GF-D8 (cell line): Measurements from ENCODE around the gene RAX.
"Not testable (repeated sequence)": the region's sequence is repeated elsewhere in the genome, so short reads cannot be mapped to it uniquely, and the experiment has no call there.

ENCODE experiments used
- DNase-seq: peaks from one replicate; lab custom pipeline; 2025; lab: John Stamatoyannopoulos, UW

The RAX gene

GRCh38 chr18:59273759-59274532 lies 692 bp upstream of the RAX start:
- no peak for DNase-seq

GRCh38 chr18:59272221-59272888 lies 899 bp downstream of the RAX start:
- DNase-seq, result no peak

DNA sequence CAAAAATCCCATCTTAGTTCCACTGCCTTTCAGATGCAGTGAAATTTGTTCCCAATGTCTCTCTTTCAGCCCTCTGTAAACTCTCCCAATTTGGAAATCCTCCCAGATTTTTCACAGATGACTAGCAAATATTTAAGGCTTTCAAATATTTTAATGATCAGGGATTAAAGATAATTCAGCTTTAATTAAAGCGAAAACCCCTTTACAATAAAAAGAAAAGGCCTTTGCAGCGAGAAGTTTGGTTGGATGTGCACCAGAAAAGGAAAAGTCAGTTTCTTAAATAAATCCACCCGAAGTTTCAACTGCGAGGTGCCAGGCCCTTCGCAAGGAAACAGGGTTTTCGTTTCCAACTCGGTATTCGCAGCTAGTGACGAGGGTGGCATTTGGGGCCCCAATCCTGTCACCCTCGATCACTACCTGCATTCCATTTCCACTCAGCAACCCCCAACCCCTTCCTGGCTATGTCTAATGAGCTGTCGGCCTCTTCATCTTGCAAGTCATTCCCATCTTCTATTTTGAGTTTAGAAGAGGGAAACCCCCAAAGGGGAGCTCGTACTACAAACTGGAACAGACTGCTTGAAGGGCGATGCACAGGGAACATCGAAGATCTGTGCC lies 1.5 kb downstream of the RAX start:
- DNase-seq, result no peak

- no peak for DNase-seq
These were observed 2.5 kb downstream of the RAX start for GRCh38 chr18:59270689-59271257.

DNA sequence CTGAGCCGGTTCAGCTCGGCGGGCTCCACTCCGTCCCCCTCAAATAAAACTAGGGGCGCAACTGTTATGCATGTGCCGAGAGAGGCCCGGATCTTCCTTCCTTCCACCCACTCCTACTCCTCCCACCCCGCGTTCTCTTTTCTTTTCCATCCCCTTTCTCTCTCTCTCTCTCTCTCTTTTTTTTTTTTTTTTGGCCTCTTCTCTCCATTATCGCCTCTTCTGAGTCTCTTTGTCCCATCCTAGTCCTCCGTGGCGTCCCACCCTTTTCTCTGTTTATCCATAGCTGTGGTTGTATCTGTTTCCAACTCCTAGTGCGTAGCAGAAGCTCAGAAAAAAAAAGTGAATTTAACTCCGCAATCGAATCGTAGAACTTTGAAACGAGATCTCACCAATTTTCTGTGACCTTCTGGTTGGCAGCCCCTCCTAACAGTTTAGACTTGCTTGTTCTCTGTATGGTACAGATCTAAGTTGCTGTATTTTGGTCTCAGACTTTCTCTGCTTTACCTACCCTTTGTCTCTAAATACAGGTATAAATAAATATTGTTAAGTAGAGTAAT lies 3.6 kb downstream of the RAX start:
- no peak for DNase-seq

- no peak for DNase-seq
These were observed 4.3 kb downstream of the RAX start for GRCh38 chr18:59268721-59269562.

DNA sequence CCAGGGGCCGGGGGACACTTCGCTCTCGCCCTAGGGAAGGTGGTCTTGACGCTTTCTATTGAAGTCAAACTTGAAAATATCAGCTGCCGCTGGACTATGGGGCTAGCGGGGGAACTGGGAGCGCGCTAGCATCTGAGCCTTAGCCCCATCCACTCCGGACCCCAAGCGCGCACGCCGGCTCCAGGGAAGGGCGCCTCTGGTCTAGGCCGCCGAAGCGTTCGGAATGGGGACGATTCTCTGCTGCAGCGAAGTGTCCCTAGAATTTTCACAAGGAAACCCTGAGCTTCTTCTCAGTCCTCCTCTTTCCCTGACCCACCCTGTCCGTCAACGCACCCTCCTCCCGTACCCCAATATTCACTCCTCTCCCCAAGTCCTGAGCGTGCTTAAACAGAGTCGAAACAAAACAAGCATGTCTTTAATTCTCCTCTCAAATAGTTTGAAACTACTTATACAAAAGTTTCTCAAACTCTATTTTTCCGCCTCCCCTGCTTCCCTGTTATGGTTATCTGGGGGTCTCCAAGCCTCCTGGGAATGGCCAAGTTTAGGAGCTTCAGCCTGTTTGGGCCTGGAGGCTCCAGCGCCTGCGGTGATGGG lies 5.0 kb downstream of the RAX start:
- no peak for DNase-seq

- no peak for DNase-seq
These were observed 5.6 kb downstream of the RAX start for GRCh38 chr18:59267503-59268126.

DNA sequence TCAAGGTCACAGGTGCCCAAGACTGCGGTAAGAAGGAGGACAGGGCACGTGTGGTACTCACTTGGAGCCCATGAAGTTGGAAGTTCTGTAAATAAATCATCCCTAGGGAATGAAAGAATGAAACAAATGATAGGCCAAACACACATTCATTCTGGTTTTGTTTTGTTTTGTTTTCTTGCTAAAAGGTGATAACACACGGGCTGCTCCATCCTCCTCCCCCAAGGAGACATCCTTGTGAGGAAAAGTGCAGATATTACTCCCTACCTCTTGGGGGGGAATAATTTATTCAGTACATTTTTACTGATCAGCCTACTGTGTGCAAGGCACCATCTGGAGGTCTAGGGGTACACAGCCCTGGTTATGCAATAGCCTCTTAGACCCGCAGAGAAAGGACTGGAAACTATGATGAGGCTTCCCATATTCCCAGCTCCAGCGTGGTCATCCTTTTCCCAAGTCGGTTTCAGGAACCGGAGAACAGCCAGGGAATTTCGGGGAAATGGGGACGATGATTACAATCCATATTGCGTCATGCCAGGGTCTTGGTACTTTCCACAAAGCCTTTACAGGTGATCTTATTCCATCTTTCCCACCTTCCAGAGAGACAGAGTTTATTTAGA lies 6.3 kb downstream of the RAX start:
- no peak for DNase-seq

DNA sequence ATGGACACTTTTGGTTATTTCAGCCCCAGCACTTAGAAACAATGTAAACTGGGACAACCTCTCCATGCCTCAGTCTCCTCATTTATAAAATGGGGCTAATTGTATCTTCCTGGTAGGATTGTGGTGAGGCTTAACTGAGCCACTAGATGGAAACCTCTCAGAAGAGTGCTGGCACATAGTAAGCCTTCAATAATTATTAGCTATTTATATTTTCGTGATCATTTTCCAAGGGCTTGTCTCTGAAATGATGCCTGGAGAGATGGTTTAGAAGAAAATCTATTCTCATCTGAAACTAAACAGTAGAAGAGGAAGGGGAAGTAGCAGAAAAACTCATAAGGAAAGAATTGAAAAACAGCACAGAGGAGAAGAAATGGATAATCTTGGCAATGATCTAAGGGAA lies 6.8 kb downstream of the RAX start:
- DNase-seq, result no peak

DNA sequence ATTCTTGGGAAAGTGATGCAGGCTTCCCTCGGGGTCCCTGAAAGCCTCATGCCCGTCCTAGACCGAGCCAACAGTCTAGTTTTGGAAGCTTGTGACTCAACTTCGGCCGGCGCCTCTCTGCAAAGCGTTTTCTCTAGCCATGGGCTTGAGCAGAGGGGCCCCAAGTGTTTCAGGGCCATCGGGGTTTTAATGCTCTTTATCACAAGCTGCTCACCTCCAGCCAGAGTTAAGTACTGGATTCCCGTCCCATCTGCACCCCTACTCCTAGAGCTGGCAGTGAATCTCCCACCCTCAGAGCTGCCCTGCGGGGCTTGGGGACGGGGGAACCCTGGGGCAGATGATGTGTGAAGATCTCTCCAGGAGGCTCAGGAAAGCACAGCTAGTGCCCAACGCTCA lies 7.3 kb downstream of the RAX start:
- no peak for DNase-seq

DNA sequence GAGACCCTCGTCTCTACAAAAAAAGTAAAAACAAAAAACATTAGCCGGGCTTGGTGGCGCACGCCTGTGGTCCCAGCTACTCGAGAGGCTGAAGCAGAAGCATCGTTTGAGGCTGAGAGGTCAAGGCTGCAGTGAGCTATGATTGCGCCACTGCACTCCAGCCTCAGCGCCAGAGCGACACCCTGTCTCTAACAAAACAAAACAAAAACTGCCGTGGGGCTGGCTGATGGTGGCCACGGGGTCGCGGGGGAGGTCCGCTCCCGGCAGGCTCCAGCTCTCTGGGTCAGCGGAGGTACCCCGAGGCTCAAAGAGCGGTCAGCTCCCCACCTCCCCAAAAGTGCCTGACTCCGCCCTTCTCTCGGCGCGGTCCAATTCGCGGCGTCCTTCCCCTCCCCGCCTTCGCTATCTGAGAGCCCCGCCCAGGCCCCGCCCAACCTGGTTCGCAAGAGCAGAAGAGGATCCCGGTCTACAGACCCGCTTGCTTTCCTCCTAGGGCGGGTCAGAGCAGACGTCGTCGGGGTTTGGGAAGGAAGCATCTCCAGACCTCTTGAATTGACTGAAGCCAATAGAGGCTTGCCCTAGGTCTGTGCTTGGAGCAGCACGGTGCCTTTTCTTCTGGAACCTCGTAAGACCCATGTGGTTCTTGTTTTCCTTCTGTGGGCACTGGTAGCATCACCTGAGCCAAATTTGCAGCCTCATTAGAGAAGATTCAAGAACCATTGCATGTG lies 7.8 kb downstream of the RAX start:
- no peak for DNase-seq

DNA sequence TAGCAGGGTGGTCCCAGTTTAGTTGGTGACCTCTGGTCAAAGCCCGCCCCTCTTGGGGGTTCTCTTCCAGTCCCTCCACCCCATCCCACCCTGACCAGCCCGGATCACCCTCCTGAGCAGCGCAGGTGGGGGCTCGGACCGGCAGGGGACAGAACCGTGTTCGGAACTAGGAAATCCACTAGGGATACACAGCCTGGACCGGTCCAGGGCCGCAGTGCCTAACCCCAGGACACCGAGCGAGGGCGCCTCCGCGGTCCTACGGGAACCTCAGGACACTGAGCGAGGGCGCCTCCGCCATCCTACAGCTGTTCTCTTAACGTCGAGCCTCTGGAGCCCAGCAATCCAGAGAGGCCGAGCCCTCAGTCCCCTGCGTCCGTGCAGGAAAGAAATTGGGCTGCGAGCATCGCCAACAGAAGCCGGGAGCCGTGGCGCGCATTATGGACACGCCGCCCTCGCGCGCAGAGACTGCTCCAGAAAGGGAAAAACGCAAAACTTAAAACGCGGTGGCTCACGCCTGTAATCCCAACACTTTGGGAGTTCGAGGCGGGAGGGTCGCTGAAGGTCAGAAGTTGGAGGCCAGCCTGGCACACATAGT lies 8.5 kb downstream of the RAX start:
- DNase-seq, result no peak

DNA sequence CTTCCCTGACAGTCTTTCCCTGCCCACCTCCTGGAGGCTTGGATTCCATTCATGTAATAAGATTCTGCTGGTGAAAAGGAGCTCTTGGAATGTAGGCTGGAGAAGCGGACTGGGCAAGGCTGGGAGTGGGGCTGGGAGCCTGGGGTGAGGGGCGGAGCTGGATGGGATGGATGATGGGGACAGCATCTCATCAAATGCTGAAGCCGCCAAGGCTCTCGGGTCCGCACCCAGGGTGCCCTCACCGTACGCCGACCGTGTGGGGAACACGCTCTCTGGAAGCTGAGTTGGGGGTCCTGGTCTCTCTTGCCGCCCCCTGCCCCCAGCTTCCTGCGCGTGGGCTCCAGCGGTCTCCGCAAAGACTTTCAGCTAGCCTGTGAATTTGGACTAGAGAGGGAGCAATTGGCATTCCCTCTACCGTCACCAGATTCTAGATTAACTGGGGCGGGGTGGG lies 9.1 kb downstream of the RAX start:
- no peak for DNase-seq

DNA sequence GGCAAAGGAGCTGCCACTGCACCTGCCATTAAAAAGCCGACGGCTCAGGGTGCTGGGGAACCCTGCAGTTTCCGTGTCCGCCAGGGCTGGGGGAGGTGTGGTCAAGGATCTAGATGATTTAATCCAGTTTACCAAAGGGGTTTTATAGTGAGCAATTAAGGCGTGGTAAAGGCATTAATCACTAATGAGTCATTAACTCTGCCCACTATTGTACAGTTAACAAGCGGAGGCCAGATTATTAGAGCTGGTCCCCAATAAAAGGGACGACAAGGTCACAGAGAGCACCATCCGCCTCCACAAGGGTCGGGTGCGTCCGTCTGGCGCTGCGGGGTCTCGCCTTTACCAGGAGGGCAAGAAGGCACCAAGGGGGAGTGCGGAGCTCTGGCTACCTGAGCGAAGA lies 9.6 kb downstream of the RAX start:
- no peak for DNase-seq

DNA sequence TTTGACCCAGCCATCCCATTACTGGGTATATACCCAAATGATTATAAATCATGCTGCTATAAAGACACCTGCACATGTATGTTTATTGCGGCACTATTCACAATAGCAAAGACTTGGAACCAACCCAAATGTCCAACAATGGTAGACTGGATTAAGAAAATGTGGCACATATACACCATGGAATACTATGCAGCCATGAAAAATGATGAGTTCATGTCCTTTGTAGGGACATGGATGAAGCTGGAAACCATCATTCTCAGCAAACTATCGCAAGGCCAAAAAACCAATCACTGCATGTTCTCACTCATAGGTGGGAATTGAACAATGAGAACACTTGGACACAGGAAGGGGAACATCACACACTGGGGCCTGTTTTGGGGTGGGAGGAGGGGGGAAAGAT lies 11.0 kb downstream of the RAX start:
- not testable (repeated sequence) for DNase-seq

- not testable (repeated sequence) for DNase-seq
These were observed 11.4 kb downstream of the RAX start for GRCh38 chr18:59261842-59262241.

DNA sequence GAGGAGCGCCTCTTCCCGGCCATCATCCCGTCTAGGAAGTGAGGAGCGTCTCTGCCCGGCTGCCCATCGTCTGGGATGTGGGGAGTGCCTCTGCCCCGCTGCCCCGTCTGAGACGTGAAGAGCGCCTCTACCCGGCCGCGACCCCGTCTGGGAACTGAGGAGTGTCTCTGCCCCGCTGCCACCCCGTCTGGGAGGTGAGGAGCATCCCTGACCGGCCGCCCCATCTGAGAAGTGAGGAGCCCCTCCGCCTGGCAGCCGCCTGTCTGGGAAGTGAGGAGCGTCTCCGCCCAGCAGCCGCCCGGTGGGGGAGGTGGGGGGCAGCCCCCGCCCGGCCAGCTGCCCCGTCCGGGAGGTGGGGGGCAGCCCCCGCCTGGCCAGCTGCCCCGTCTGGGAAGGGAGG lies 17.8 kb downstream of the RAX start:
- not testable (repeated sequence) for DNase-seq

DNA sequence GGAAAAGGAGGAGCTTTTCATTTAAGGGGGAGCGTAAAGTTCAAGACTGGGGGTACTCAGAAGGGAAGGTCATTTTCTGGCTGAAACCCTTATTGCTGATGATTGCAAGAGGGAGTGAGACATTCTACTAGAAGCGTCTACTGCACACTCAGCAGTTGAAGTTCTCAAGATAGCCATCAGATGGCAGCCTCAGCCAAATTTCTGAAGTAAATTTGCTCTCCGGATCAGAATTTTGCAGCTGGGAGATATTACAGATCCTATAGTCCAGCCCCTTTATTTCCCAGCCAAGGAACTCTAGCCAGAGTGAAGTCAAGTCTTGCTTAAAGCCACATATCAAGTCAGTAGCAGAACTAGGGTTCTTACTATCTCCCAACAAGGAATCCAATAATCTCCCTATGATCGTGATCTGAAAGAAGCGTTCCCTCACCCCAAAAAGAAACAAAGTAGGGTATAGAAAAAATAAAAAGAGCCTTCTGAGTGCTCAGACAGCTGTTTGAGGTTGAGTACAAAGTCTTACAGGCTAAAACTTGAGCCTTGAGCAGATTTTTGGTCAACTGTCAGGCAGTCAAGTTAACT lies 24.0 kb downstream of the RAX start:
- no peak for DNase-seq
